Liver (tissue), 9 donors: ENCODE results near the gene GPBP1. TPM values are rescaled to one million over a fixed set of nuclear protein-coding genes. Genes with fewer than 3 reads are reported as not detected.

Source experiments
- DNase-seq: peaks from one replicate; pipeline ENCODE4 v3.0.0-alpha.2; 2017; ENCODE audit warnings: low spot score
- H3K27ac ChIP-seq, 2 donors: one replicate each; pipeline ENCODE4 v1.7.0; 2013; ENCODE audit warnings: inconsistent platforms in 2 of 2, low read length in 2 of 2, control low read depth in 1 of 2, low read depth in 1 of 2, mild to moderate bottlenecking in 1 of 2
- H3K27me3 ChIP-seq, 4 donors: one replicate each; pipeline versions ENCODE4 v1.6.1 to v1.7.0; 2013; ENCODE audit warnings: low read length in 3 of 4, inconsistent platforms in 1 of 4, mild to moderate bottlenecking in 1 of 4, moderate library complexity in 1 of 4; ENCODE audit not compliant: control insufficient read depth in 4 of 4, insufficient read depth in 4 of 4
- H3K36me3 ChIP-seq, 4 donors: one replicate each; pipeline versions ENCODE4 v1.6.1 to v1.7.0; 2013; ENCODE audit warnings: low read length in 3 of 4, mild to moderate bottlenecking in 3 of 4, low read depth in 1 of 4, moderate library complexity in 1 of 4; ENCODE audit not compliant: control insufficient read depth in 4 of 4, insufficient read depth in 3 of 4
- H3K4me1 ChIP-seq, 4 donors: one replicate each; pipeline versions ENCODE4 v1.6.1 to v1.7.0; 2013; ENCODE audit warnings: low read length in 3 of 4, mild to moderate bottlenecking in 3 of 4, moderate library complexity in 1 of 4; ENCODE audit not compliant: control insufficient read depth in 4 of 4, insufficient read depth in 4 of 4
- H3K4me3 ChIP-seq, 3 donors: one replicate each; pipeline versions ENCODE4 v1.6.1 to v1.7.0; 2013; ENCODE audit warnings: low read length in 3 of 3, control low read depth in 1 of 3, low read depth in 1 of 3, mild to moderate bottlenecking in 1 of 3
- H3K9ac ChIP-seq, 2 donors: one replicate each; pipeline ENCODE4 v1.7.0; 2013; ENCODE audit warnings: low read length in 2 of 2, mild to moderate bottlenecking in 2 of 2, moderate library complexity in 2 of 2, control low read depth in 1 of 2, low read depth in 1 of 2
- H3K9me3 ChIP-seq, 4 donors: one replicate each; pipeline versions ENCODE4 v1.6.1 to v1.7.0; 2013; ENCODE audit warnings: low read length in 3 of 4; ENCODE audit not compliant: control insufficient read depth in 4 of 4
- CTCF ChIP-seq: fragments of 150-350 bp; IDR thresholded peaks from 2 replicates; pipeline ENCODE4 v1.5.1; 2017; ENCODE audit warnings: improper control_type of control experiment, low read depth, low read length; ENCODE audit not compliant: missing input control
- EGR1 ChIP-seq, 2 donors: IDR thresholded peaks; 2 replicates each; pipeline ENCODE4 v1.6.1; 2016 to 2018; ENCODE audit warnings: antibody characterized with exemption in 2 of 2, low read depth in 2 of 2
- FOXA1 ChIP-seq: IDR thresholded peaks from 2 replicates; pipeline ENCODE4 v1.6.1; 2016; ENCODE audit warnings: antibody characterized with exemption
- FOXA2 ChIP-seq: IDR thresholded peaks from 2 replicates; pipeline ENCODE4 v1.6.1; 2016; ENCODE audit warnings: antibody characterized with exemption
- GABPA ChIP-seq, 2 donors: IDR thresholded peaks in 1 of 2; conservative IDR thresholded peaks in 1 of 2; 2 replicates each; pipeline ENCODE4 v1.6.1; 2016; ENCODE audit warnings: antibody characterized with exemption in 2 of 2, mild to moderate bottlenecking in 1 of 2, moderate library complexity in 1 of 2
- HNF4A ChIP-seq, 2 donors: conservative IDR thresholded peaks; 2 replicates each; pipeline ENCODE4 v1.6.1; 2016; ENCODE audit warnings: antibody characterized with exemption in 2 of 2, mild to moderate bottlenecking in 2 of 2
- HNF4G ChIP-seq: IDR thresholded peaks from 2 replicates; pipeline ENCODE4 v1.6.1; 2016; ENCODE audit warnings: antibody characterized with exemption
- JUND ChIP-seq, 2 donors: IDR thresholded peaks; 2 replicates each; pipeline ENCODE4 v1.6.1; 2016; ENCODE audit warnings: antibody characterized with exemption in 2 of 2
- MAX ChIP-seq: IDR thresholded peaks from 2 replicates; pipeline ENCODE4 v1.6.1; 2016; ENCODE audit warnings: antibody characterized with exemption
- NR2F2 ChIP-seq: IDR thresholded peaks from 2 replicates; pipeline ENCODE4 v1.6.1; 2016; ENCODE audit warnings: antibody characterized with exemption
- RAD21 ChIP-seq, 2 donors: IDR thresholded peaks; 2 replicates each; pipeline ENCODE4 v1.6.1; 2016; ENCODE audit warnings: antibody characterized with exemption in 2 of 2, mild to moderate bottlenecking in 2 of 2
- RXRA ChIP-seq, 2 donors: IDR thresholded peaks; 2 replicates each; pipeline ENCODE4 v1.6.1; 2017 to 2018; ENCODE audit warnings: antibody characterized with exemption in 2 of 2, mild to moderate bottlenecking in 1 of 2
- SP1 ChIP-seq: IDR thresholded peaks from 2 replicates; pipeline ENCODE4 v1.6.1; 2018; ENCODE audit warnings: antibody characterized with exemption, mild to moderate bottlenecking
- TAF1 ChIP-seq: conservative IDR thresholded peaks from 2 replicates; pipeline ENCODE4 v1.6.1; 2016; ENCODE audit warnings: antibody characterized with exemption, mild to moderate bottlenecking
- YY1 ChIP-seq: IDR thresholded peaks from 2 replicates; pipeline ENCODE4 v1.6.1; 2016; ENCODE audit warnings: antibody characterized with exemption, mild to moderate bottlenecking
- WGBS: extraction: QIAGEN DNeasy Blood & Tissue Kit; methylation state at CpG from one replicate; pipeline ENCODE4 v1.1.7; 2013; 5-methylcytosine and 5-hydroxymethylcytosine counted together
- polyA plus RNA-seq, 2 donors: library from polyadenylated mRNA; stranded (reverse) in 1 of 2; unstranded in 1 of 2; fragments of 200-250 nt in 1 of 2; fragments of >200 nt in 1 of 2; fragmentation: Nextera tagmentation in 1 of 2; extraction: Ambion mirVana in 1 of 2; gene quantifications; one replicate each; pipeline versions ENCODE4 v1.2.1 to v1.2.3, GENCODE V29; 2013 to 2015
- total RNA-seq, 2 donors: library from RNA; depleted of rRNA; stranded (reverse); fragments of >200 nt; gene quantifications; one replicate each; pipeline ENCODE4 v1.2.3, GENCODE V29; 2014
- TF ChIP-seq, protein P1 (sequence below): IDR thresholded peaks from 2 replicates; pipeline ENCODE4 v1.6.1; 2016; ENCODE audit warnings: antibody characterized with exemption
- TF ChIP-seq, protein P2 (sequence below): IDR thresholded peaks from 2 replicates; pipeline ENCODE4 v1.6.1; 2016; ENCODE audit warnings: antibody characterized with exemption, mild to moderate bottlenecking
- TF ChIP-seq, protein P3 (sequence below): IDR thresholded peaks from 2 replicates; pipeline ENCODE4 v1.6.1; 2016; ENCODE audit warnings: antibody characterized with exemption
- donor health status: healthy.
- donor health status: healthy.
- donor health status: healthy.
- donor health status: healthy.
- donor health status: healthy.

GPBP1 gene
- total and polyA plus RNA-seq, 4 donors, result 13.6 to 30.8 (median 24.6) TPM

GRCh38 chr5:57311251-57311650 is 137.4 kb downstream of the GPBP1 start:
- Histone ChIP-seq H3K27me3 (no peaks in the 10 kb centered on the region), H3K27ac (no peak overlapping the region), H3K4me1 (no peaks in the 10 kb centered on the region), H3K36me3 (no peaks in the 10 kb centered on the region), H3K4me3 (no peak overlapping the region), H3K9ac (no peak overlapping the region), H3K9me3 (peaks cover 0 to under 1% (median 0%) of the 10 kb centered on the region in 4 donors)
- TF ChIP-seq MAX (no peak), CTCF (no peak), NR2F2 (no peak), TAF1 (no peak), FOXA1 (no peak), EGR1 (IDR thresholded peaks at IDR 0.05; ENCODE audit: low read depth in 2 of 2) (no peak), GABPA (IDR thresholded peaks at IDR 0.05 in 1 of 2, conservative IDR thresholded peaks at IDR 0.05 in 1 of 2) (no peak), RAD21 (IDR thresholded peaks at IDR 0.05) (no peak), RXRA (IDR thresholded peaks at IDR 0.05) (no peak), JUND (IDR thresholded peaks at IDR 0.05) (no peak), SP1 (no peak), HNF4A (conservative IDR thresholded peaks at IDR 0.05) (no peak), HNF4G (no peak), YY1 (no peak), FOXA2 (no peak)
- TF ChIP-seq, protein P1, sequence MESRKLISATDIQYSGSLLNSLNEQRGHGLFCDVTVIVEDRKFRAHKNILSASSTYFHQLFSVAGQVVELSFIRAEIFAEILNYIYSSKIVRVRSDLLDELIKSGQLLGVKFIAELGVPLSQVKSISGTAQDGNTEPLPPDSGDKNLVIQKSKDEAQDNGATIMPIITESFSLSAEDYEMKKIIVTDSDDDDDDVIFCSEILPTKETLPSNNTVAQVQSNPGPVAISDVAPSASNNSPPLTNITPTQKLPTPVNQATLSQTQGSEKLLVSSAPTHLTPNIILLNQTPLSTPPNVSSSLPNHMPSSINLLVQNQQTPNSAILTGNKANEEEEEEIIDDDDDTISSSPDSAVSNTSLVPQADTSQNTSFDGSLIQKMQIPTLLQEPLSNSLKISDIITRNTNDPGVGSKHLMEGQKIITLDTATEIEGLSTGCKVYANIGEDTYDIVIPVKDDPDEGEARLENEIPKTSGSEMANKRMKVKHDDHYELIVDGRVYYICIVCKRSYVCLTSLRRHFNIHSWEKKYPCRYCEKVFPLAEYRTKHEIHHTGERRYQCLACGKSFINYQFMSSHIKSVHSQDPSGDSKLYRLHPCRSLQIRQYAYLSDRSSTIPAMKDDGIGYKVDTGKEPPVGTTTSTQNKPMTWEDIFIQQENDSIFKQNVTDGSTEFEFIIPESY, result no peak
- TF ChIP-seq, protein P2, sequence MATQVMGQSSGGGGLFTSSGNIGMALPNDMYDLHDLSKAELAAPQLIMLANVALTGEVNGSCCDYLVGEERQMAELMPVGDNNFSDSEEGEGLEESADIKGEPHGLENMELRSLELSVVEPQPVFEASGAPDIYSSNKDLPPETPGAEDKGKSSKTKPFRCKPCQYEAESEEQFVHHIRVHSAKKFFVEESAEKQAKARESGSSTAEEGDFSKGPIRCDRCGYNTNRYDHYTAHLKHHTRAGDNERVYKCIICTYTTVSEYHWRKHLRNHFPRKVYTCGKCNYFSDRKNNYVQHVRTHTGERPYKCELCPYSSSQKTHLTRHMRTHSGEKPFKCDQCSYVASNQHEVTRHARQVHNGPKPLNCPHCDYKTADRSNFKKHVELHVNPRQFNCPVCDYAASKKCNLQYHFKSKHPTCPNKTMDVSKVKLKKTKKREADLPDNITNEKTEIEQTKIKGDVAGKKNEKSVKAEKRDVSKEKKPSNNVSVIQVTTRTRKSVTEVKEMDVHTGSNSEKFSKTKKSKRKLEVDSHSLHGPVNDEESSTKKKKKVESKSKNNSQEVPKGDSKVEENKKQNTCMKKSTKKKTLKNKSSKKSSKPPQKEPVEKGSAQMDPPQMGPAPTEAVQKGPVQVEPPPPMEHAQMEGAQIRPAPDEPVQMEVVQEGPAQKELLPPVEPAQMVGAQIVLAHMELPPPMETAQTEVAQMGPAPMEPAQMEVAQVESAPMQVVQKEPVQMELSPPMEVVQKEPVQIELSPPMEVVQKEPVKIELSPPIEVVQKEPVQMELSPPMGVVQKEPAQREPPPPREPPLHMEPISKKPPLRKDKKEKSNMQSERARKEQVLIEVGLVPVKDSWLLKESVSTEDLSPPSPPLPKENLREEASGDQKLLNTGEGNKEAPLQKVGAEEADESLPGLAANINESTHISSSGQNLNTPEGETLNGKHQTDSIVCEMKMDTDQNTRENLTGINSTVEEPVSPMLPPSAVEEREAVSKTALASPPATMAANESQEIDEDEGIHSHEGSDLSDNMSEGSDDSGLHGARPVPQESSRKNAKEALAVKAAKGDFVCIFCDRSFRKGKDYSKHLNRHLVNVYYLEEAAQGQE, result no peak
- TF ChIP-seq, protein P3, sequence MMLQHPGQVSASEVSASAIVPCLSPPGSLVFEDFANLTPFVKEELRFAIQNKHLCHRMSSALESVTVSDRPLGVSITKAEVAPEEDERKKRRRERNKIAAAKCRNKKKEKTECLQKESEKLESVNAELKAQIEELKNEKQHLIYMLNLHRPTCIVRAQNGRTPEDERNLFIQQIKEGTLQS, result no peak
- 78% methylated on average over 2 of the region's 2 CpGs for WGBS
- DNase-seq, result no peak
